Measurements from ENCODE around the gene ENTPD2.

The ENTPD2 gene

DNA sequence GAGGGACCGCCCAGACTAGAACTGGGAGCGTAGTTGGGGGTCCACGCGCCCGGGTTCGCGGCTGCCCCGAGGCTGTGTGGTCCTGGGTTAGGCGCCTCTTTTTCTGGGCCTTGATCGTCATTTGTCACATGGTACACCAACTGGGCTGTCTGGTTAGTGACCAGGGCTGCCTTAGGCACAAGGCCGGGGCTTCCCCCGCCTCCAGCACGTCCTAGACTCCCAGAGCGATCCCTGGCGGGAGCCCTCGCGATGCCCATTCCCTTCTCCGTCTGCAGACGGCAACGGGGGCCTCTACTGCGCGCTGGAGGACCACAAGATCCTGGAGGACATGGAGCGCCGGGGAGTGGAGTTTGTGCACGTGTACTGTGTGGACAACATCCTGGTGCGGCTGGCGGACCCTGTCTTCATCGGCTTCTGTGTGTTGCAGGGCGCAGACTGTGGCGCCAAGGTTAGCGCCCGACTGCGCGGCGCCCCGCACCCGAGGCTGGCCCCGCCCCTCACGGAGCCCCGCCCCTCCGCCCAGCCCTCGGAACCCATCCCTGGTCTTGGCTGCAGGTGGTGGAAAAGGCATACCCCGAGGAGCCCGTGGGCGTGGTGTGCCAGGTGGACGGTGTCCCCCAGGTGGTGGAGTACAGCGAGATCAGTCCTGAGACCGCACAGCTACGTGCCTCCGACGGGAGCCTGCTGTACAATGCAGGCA, 25.0 kb upstream of the ENTPD2 start:
- Histone ChIP-seq H3K27ac (ENCODE audit: insufficient read depth, low read length, poor library complexity, severe bottlenecking) (no peak overlapping the region), H3K4me3 (ENCODE audit: insufficient read depth, low read depth, low read length, poor library complexity, severe bottlenecking) (no peak overlapping the region), H3K4me1 (ENCODE audit: control insufficient read depth, insufficient read depth, low read length, poor library complexity, severe bottlenecking) (peaks cover 11% of the 10 kb centered on the region), H3K9me3 (ENCODE audit: control insufficient read depth, low read length) (no peaks in the 10 kb centered on the region), H3K27me3 (replicated peaks; ENCODE audit: control insufficient read depth, insufficient read depth, low read length, poor library complexity, severe bottlenecking) (no peaks in the 10 kb centered on the region), H3K36me3 (ENCODE audit: control insufficient read depth, insufficient read depth, low read length) (peaks cover 7% of the 10 kb centered on the region)
- no peak for DNase-seq

- peak overlapping the region; percentile 48 for H3K27ac ChIP-seq (ENCODE audit: insufficient read depth, low read length, poor library complexity, severe bottlenecking)
These were observed 24.2 kb upstream of the ENTPD2 start for GRCh38 chr9:137077758-137078693.

DNA sequence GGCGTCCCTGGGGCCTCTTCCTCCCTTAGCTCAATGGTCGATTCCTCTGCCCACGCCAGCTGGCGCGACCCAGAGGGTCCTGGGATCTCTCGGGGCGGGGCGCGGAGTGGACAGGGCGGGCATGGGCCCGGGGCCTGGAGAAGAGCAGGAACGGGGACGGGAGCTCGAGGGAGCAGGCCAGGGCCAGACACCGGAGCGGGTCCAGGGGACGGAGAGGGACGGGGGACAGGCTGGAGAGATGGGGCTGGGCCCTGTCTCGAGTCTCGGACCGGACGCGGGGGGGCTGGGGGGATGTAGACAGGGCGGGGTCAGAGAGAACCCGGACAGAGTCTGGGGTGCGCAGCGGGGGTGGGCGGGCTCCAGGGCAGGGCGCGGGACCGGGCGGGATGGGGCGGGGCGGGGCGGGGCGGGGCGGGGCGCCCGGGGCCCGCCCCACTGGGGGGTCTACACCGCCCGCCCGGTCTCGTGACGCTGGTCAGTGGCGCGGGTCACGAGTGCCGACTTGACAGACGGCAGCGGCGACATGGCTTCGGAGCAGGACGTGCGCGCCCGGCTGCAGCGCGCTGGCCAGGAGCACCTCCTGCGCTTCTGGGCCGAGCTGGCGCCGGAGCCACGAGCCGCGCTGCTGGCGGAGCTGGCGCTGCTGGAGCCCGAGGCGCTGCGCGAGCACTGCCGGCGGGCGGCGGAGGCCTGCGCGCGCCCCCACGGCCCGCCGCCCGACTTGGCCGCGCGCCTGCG, 23.3 kb upstream of the ENTPD2 start, which contains the start of gene UAP1L1:
Gene UAP1L1, plus strand, starts transcription at position 508 of the 738 bp plus-strand sequence. Its CDS starts 16 bp downstream, at position 524.
- Histone ChIP-seq H3K4me3 (ENCODE audit: insufficient read depth, low read depth, low read length, poor library complexity, severe bottlenecking) (peak within 1 kb of the TSS; percentile 55), H3K27ac (ENCODE audit: insufficient read depth, low read length, poor library complexity, severe bottlenecking) (peak within 1 kb of the TSS; percentile 48), H3K36me3 (ENCODE audit: control insufficient read depth, insufficient read depth, low read length) (peaks cover 4% of the 10 kb centered on the region), H3K9me3 (ENCODE audit: control insufficient read depth, low read length) (no peaks in the 10 kb centered on the region), H3K4me1 (ENCODE audit: control insufficient read depth, insufficient read depth, low read length, poor library complexity, severe bottlenecking) (peaks cover 11% of the 10 kb centered on the region), H3K27me3 (replicated peaks; ENCODE audit: control insufficient read depth, insufficient read depth, low read length, poor library complexity, severe bottlenecking) (no peaks in the 10 kb centered on the region)
- peak; percentile 37 to 63 (median 53) for DNase-seq

More at GRCh38 chr9:137077758-137078693, 24.2 kb upstream of the ENTPD2 start:
- DNase-seq, result peak in 1 of 3 donors; percentile 23
- Histone ChIP-seq H3K4me1 (ENCODE audit: control insufficient read depth, insufficient read depth, low read length, poor library complexity, severe bottlenecking) (peaks cover 11% of the 10 kb centered on the region), H3K9me3 (ENCODE audit: control insufficient read depth, low read length) (no peaks in the 10 kb centered on the region), H3K27me3 (replicated peaks; ENCODE audit: control insufficient read depth, insufficient read depth, low read length, poor library complexity, severe bottlenecking) (no peaks in the 10 kb centered on the region), H3K4me3 (ENCODE audit: insufficient read depth, low read depth, low read length, poor library complexity, severe bottlenecking) (peak overlapping the region; percentile 55), H3K36me3 (ENCODE audit: control insufficient read depth, insufficient read depth, low read length) (peaks cover 7% of the 10 kb centered on the region)

DNA sequence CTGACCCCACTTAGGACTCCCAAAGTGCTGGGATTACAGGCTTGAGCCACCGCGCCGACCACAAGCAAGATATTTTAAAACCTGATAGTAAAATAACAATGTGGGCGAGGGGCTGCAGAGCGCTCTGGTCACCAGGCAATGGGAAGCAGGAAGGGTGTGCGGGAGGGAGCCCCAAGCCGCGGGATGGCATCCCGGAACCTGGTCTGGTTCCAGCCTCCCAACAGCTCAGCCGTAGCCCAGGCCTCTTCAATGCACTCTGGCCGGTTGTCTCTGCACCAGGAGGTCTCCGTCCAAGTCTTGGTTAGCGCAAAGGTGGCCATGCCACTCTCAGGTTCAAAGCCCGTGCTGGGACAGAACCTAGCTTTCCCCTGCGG, 22.8 kb upstream of the ENTPD2 start:
- H3K4me3 ChIP-seq (ENCODE audit: insufficient read depth, low read depth, low read length, poor library complexity, severe bottlenecking), result no peak overlapping the region
- no peak overlapping the region for H3K27ac ChIP-seq (ENCODE audit: insufficient read depth, low read length, poor library complexity, severe bottlenecking)
- no peaks in the 10 kb centered on the region for H3K27me3 ChIP-seq (replicated peaks; ENCODE audit: control insufficient read depth, insufficient read depth, low read length, poor library complexity, severe bottlenecking)
- DNase-seq, result no peak
- H3K9me3 ChIP-seq (ENCODE audit: control insufficient read depth, low read length), result no peaks in the 10 kb centered on the region
- peaks cover 11% of the 10 kb centered on the region for H3K4me1 ChIP-seq (ENCODE audit: control insufficient read depth, insufficient read depth, low read length, poor library complexity, severe bottlenecking)
- H3K36me3 ChIP-seq (ENCODE audit: control insufficient read depth, insufficient read depth, low read length), result peaks cover 4% of the 10 kb centered on the region

GRCh38 chr9:137075275-137075775, 21.5 kb upstream of the ENTPD2 start:
- Histone ChIP-seq H3K27me3 (replicated peaks; ENCODE audit: control insufficient read depth, insufficient read depth, low read length, poor library complexity, severe bottlenecking) (no peaks in the 10 kb centered on the region), H3K9me3 (ENCODE audit: control insufficient read depth, low read length) (no peaks in the 10 kb centered on the region), H3K4me1 (ENCODE audit: control insufficient read depth, insufficient read depth, low read length, poor library complexity, severe bottlenecking) (peaks cover 19% of the 10 kb centered on the region), H3K4me3 (ENCODE audit: insufficient read depth, low read depth, low read length, poor library complexity, severe bottlenecking) (no peak overlapping the region), H3K27ac (ENCODE audit: insufficient read depth, low read length, poor library complexity, severe bottlenecking) (no peak overlapping the region), H3K36me3 (ENCODE audit: control insufficient read depth, insufficient read depth, low read length) (peaks cover 2% of the 10 kb centered on the region)
- no peak for DNase-seq

DNA sequence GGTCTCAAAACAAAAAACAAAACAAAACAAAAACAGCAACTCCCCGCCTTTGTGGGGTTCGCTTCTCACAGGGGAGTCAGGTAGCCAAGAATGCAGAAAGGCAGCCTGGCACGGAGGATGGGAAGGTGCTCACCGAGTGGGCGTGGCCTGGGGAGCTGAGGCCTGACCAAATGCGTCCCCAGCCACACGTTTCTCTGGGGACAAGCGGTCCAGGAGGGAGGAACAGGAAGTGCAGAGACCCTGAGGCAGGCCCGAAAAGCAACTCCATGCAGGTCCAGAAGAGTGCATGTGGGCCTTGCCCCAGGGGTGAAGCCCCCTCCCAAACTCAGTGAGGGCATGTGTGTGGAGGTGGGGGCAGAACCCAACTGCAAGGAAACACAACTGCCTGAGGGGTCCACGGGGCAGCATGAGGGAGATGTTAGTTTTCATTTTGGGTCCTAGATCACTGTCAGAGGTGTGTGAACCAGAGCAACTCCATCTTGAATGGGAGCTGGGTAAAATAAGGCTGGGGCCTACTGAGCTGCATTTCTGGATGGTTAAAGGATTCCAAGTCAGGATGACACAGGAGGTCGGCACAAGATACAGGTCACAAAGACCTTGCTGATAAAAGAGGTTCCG, 20.9 kb upstream of the ENTPD2 start:
- no peak for DNase-seq

DNA sequence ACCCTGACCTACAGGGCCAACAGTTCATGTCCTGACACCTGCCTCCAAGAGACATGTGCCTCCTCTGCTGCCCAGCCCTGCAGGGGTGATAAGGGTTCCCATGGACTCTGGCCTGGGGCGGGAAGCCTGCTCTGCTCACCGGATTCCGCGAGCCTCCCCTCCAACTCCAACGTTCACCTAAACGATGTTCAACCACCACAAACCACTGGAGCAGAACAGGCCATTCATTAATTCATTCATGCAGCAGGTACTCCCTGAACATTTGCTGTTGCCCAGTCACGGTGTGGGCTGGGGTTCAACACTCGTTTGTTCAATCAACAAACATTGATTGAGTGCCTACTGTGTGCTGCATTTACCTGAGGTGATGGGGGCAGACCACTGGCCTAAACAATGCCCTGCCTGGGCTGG, 20.1 kb upstream of the ENTPD2 start:
- no peaks in the 10 kb centered on the region for H3K9me3 ChIP-seq (ENCODE audit: control insufficient read depth, low read length)
- no peak overlapping the region for H3K4me3 ChIP-seq (ENCODE audit: insufficient read depth, low read depth, low read length, poor library complexity, severe bottlenecking)
- no peak overlapping the region for H3K27ac ChIP-seq (ENCODE audit: insufficient read depth, low read length, poor library complexity, severe bottlenecking)
- DNase-seq, result no peak
- no peaks in the 10 kb centered on the region for H3K36me3 ChIP-seq (ENCODE audit: control insufficient read depth, insufficient read depth, low read length)
- H3K27me3 ChIP-seq (replicated peaks; ENCODE audit: control insufficient read depth, insufficient read depth, low read length, poor library complexity, severe bottlenecking), result no peaks in the 10 kb centered on the region
- peaks cover 23% of the 10 kb centered on the region for H3K4me1 ChIP-seq (ENCODE audit: control insufficient read depth, insufficient read depth, low read length, poor library complexity, severe bottlenecking)

More for the DNA sequence above, 20.9 kb upstream of the ENTPD2 start:
- no peaks in the 10 kb centered on the region for H3K27me3 ChIP-seq (replicated peaks; ENCODE audit: control insufficient read depth, insufficient read depth, low read length, poor library complexity, severe bottlenecking)
- no peak overlapping the region for H3K27ac ChIP-seq (ENCODE audit: insufficient read depth, low read length, poor library complexity, severe bottlenecking)
- H3K4me1 ChIP-seq (ENCODE audit: control insufficient read depth, insufficient read depth, low read length, poor library complexity, severe bottlenecking), result peaks cover 19% of the 10 kb centered on the region
- H3K4me3 ChIP-seq (ENCODE audit: insufficient read depth, low read depth, low read length, poor library complexity, severe bottlenecking), result no peak overlapping the region
- H3K9me3 ChIP-seq (ENCODE audit: control insufficient read depth, low read length), result no peaks in the 10 kb centered on the region
- H3K36me3 ChIP-seq (ENCODE audit: control insufficient read depth, insufficient read depth, low read length), result no peaks in the 10 kb centered on the region

DNA sequence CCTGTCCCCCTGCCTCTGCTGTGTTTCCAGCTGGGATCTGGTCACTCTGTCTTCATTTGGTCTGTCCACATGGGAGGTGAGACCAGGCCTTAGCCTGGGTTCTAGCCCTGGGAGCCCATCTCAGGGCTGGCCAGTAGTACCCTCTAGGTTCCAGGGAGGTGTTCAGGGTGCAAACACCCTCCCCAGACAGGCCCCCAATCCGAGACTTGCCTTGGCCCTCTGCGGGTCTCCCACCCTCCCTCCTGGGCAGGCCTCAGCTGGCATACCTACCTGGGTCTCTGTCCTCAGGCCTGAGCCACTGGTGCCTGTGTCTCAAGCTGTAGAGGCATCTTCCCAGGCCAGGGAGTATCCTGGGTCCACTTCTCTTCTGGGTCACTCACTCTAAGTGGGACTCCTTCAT, 17.4 kb upstream of the ENTPD2 start:
- H3K4me3 ChIP-seq (ENCODE audit: insufficient read depth, low read depth, low read length, poor library complexity, severe bottlenecking), result no peak overlapping the region
- no peak overlapping the region for H3K27ac ChIP-seq (ENCODE audit: insufficient read depth, low read length, poor library complexity, severe bottlenecking)
- H3K4me1 ChIP-seq (ENCODE audit: control insufficient read depth, insufficient read depth, low read length, poor library complexity, severe bottlenecking), result peaks cover 12% of the 10 kb centered on the region
- no peaks in the 10 kb centered on the region for H3K36me3 ChIP-seq (ENCODE audit: control insufficient read depth, insufficient read depth, low read length)
- H3K27me3 ChIP-seq (replicated peaks; ENCODE audit: control insufficient read depth, insufficient read depth, low read length, poor library complexity, severe bottlenecking), result no peaks in the 10 kb centered on the region
- no peak for DNase-seq
- H3K9me3 ChIP-seq (ENCODE audit: control insufficient read depth, low read length), result no peaks in the 10 kb centered on the region

DNA sequence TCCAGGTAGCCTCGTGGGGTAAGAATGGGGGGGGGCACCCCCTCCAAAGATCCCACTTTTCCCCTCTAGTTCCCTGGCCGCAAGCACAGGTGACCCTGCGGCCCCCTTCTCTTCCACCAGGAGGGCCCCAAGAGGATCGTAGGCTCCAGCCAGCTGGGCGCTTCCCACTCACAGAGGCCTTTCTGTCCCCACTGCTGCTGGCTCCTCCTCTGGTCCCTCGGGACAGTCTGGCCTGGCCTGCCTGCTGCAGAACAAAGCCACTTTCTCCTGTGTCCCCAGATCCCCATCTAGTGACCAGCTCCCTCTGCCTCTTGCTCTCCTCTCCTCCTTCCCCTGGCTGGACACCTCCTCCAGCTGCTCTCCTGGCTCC, 17.0 kb upstream of the ENTPD2 start:
- H3K4me3 ChIP-seq (ENCODE audit: insufficient read depth, low read depth, low read length, poor library complexity, severe bottlenecking), result peak overlapping the region; percentile 32
- DNase-seq, result no peak
- H3K36me3 ChIP-seq (ENCODE audit: control insufficient read depth, insufficient read depth, low read length), result no peaks in the 10 kb centered on the region
- H3K4me1 ChIP-seq (ENCODE audit: control insufficient read depth, insufficient read depth, low read length, poor library complexity, severe bottlenecking), result peaks cover 12% of the 10 kb centered on the region
- peak overlapping the region; percentile 37 for H3K27ac ChIP-seq (ENCODE audit: insufficient read depth, low read length, poor library complexity, severe bottlenecking)
- H3K9me3 ChIP-seq (ENCODE audit: control insufficient read depth, low read length), result no peaks in the 10 kb centered on the region
- no peaks in the 10 kb centered on the region for H3K27me3 ChIP-seq (replicated peaks; ENCODE audit: control insufficient read depth, insufficient read depth, low read length, poor library complexity, severe bottlenecking)
